GM18505 (cell line): ENCODE data around the gene ZNF512B.
"Not testable (repeated sequence)": the region's sequence is repeated elsewhere in the genome, so short reads cannot be mapped to it uniquely, and the experiment has no call there.

Source experiments
- ATAC-seq: cut with Tn5 transposase; IDR thresholded peaks from one replicate; pipeline ENCODE4 v1.9.1; 2021; ENCODE audit not compliant: unreplicated experiment
- POLR2A ChIP-seq: IDR thresholded peaks from 4 replicates; pipeline ENCODE4 v1.6.1; 2011; ENCODE audit warnings: borderline replicate concordance; ENCODE audit not compliant: insufficient read depth, insufficient read length; ENCODE audit errors: extremely low read depth

ZNF512B gene

DNA sequence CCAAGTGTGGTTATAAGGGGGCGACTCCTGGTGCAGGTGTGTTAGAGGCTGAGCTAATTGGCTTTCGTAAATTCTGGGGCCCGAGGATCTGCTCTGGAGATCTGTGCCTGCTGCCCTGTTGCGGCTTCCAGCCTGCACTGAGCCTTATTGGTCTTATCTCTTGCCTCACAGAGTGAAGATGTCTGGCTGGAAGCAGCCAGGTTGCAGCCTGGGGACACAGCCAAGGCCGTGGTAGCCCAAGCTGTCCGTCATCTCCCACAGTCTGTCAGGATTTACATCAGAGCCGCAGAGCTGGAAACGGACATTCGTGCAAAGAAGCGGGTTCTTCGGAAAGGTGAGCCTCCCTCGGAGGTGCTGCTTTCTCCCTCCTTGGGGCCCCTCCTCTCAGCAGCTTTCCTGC is 31.2 kb upstream of the ZNF512B start:
- no peak for TF ChIP-seq POLR2A
- no peak for ATAC-seq

- ATAC-seq: no peak
- no peak for TF ChIP-seq POLR2A
Measured at GRCh38 chr20:63982937-63983336, 13.2 kb upstream of the ZNF512B start.

DNA sequence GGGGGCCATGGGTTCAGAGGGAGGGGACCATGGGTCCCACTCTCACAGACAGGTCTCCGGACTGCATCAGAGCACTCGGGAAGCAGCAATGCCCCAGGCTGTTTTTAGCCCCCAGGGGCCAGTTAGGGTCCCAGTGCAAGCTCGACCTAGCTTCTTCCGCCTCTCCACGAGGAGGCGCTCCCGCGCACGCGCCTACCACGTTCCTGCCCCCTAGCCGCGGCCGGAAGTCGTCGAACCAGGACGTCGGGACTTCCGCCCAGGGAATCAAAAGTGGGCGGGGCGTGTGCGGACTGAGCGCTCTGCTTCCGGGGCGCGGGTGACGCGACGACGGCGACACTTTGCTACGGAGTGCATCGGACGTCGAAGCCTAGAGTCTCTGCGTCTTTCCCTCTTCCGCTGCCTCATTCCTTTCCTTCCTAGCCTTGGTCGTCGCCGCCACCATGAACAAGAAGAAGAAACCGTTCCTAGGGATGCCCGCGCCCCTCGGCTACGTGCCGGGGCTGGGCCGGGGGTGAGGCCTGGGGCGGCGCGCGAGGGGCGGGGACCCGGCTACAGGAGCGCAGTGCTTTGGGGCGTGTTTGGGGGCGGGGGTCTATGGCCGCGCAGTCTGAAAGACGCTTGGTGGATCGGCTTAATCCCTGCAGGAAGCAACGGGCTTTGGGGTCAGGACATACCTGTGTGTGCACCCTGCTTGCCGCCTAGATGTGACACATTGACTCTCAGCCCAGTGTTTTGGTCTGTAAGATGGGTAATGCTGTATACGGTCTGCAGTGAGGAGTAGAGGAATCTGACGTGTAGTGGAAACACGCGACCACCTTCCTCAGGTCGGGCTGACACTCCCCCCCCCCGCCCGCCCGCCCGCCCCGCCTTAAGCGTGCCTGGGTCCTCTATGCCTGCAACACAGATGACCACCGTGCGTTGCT is 11.3 kb upstream of the ZNF512B start, which contains the start of gene PRPF6:
Gene PRPF6 (plus strand): TSS at position 327 of the 923 bp plus-strand sequence. CDS start 114 bp downstream, at position 441.
- peak; percentile 48 for ATAC-seq
- peak; percentile 80 for TF ChIP-seq POLR2A

GRCh38 chr20:63980317-63980805 is 10.6 kb upstream of the ZNF512B start:
- peak; percentile 5 for ATAC-seq
- no peak for TF ChIP-seq POLR2A

GRCh38 chr20:63979557-63980316 is 10.0 kb upstream of the ZNF512B start, which contains the start of gene SAMD10:
TSS of gene SAMD10 (minus strand) at chr20:63979642. CDS start at chr20:63979467, 175 bp downstream.
- TF ChIP-seq POLR2A: peak; percentile 56
- ATAC-seq: peak; percentile 27

- TF ChIP-seq POLR2A: no peak
- no peak for ATAC-seq
Measured at GRCh38 chr20:63979229-63979556, 9.5 kb upstream of the ZNF512B start.

DNA sequence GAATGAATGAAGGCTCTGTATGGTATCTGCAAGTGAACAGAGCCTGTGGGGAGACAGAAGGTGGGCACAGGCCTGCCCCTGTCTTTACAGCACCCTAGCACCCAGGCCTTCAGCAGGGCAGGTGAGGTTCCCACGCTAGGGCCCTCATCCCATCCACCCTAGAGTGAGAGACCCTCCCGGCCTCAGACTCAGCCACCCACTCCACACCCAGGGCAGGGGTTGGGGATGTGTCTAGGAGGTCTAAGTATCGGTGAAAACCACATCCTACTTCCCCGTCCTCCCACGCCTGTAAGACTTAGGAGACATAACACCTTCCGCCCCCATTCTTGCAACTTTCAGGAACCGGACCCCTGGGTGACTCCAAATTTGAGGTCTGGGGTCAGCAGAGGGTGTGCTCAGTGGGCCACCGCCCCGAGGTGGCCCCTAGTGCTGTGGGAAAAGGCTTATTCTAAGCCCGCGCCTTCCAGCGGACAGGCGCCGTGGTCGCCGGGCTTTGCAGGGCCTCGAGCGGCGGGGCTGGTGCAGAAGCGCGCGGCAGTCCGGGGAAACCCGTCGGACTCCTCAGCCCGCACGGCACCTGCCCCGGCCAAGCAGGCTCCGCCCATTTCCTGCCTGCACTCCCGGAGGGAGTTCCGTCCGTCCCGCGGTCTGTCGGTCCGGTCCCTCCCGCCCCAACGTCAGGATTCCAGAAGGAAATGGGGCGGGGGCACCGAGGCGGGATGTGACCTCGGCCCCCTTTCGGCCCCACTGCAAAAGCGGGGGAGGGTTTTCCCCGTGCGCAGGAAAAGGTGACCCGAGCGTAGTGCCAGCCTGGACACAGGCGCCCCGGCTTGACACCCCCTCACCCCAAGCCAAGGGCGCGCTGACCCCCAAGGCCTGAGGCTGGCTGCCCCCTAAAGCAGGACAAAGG is 8.8 kb upstream of the ZNF512B start:
- TF ChIP-seq POLR2A: peak; percentile 54
- no peak for ATAC-seq

GRCh38 chr20:63977739-63978276 is 8.1 kb upstream of the ZNF512B start:
- TF ChIP-seq POLR2A: peak; percentile 40
- no peak for ATAC-seq

- TF ChIP-seq POLR2A: no peak
- no peak for ATAC-seq
Measured at GRCh38 chr20:63976980-63977738, 7.4 kb upstream of the ZNF512B start.

- not testable (repeated sequence) for ATAC-seq
Measured at GRCh38 chr20:63976511-63976910, 6.8 kb upstream of the ZNF512B start.

DNA sequence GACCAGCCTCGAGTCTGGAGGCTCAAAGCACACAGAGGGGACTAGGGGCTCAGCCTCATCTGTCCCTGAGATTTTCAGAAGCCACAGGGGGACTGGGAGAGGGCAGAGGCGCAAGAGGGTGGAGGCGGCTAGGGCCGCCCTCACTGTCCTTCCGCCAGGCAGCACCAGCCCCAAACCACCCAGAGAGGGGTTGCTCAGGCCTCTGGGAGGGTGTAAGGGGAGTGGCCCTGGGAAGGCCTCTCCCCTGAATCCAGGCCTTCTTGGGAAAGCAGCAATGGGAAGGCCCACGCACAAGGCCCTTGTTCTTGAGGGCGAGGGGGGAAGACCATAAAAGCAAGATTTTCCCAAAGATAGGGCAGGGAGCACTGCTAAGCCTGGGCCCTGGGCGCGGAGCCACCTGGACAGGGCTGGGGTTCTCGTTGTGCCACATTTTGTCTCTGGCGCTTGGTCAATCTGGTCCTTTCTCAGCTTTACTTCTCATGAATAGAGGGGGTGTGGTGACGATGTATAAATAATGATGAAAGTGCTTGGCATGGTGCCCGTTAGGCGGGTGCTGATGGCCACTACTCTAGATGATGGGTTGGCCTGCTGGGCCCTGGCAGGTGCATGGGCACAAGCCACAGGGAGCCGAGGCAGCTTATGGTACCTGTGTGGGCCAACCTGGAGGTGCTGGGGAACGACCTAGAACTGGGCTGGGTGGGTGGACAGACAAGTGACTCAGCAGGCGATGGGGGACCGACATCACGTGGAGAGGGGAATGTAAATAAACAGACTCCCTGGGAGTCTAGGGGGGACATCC is 4.9 kb upstream of the ZNF512B start:
- TF ChIP-seq POLR2A: no peak
- ATAC-seq: no peak

GRCh38 chr20:63973636-63974401 is 4.1 kb upstream of the ZNF512B start:
- no peak for TF ChIP-seq POLR2A
- ATAC-seq: peak; percentile 37
